Measurements from ENCODE around the gene KIF13A. TPM values are rescaled to one million over a fixed set of nuclear protein-coding genes. Genes with fewer than 3 reads are reported as not detected.

KIF13A gene
- total and polyA plus RNA-seq, 9 of the 15 experiments (the other 6 are each of a cell fraction or from before 2014, with no cell fraction given): 3.6 to 44.3 (median 29.7) TPM

DNA sequence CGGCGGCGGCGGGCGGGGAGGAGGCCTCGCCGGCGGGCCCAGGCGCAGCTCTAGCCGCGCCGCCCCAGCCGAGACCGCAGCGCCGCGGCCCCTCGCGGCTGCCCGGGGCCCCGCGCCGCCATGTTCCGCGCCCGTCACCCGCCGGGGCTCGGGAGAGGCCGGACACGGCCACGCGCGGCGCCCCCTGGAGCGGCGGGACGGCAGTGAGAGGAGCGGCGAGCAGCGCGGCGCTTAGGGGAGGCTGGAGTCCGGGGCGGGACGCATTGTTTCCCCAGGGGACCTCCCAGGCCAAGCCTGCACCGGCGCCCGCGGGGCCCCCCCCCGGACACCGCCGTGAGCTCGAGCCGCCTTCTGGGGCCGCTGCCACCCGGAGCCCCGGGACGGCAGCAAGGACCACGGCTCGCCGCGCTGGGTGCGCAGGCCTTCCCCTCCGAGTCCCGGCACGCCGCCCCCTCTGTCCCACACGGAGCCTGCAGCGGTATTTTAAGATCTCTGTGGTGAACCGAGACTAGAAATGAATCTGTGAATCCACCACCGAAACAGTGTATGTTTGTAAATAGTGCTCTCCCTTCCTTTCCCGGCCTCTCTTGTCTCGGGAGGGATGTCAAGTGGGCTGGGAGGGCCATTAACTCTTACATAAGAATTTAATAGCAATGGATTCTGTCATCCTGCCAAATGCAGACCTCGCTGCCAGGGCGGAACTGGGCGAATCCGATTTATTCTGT lies 424 bp upstream of the KIF13A start (continued):
- TF ChIP-seq U2AF1 (optimal IDR thresholded peaks at IDR 0.05; ENCODE audit: low read depth, low read length) (peak; percentile 75), NR2C2 (CRISPR knock-in tag; IDR thresholded peaks at IDR 0.05) (0 out of 2 replicates have a peak, but pooled peaks have one; percentile 60), NR2C2 (tag; IDR thresholded peaks at IDR 0.05) (no peak), ELF1 (tag; IDR thresholded peaks at IDR 0.05) (no peak), RAD21 (CRISPR knock-in tag; conservative IDR thresholded peaks at IDR 0.05 in 1 of 2, IDR thresholded peaks at IDR 0.05 in 1 of 2) (peak; percentile 52 to 60), SMAD1 (IDR thresholded peaks at IDR 0.05; ENCODE audit: low read depth, low read length, partially characterized antibody) (no peak), ZBTB7A (IDR thresholded peaks at IDR 0.05; ENCODE audit: borderline replicate concordance, control insufficient read depth, low read depth, low read length) (peak; percentile 80; the same call in 1 of the 2 replicates), CREM (IDR thresholded peaks at IDR 0.05; ENCODE audit: low read depth) (peak; percentile 48; the same call in 1 of the 2 replicates), ZNF76 (CRISPR knock-in tag; IDR thresholded peaks at IDR 0.05; ENCODE audit: borderline replicate concordance) (no peak), SMARCB1 (IDR thresholded peaks at IDR 0.05; ENCODE audit: insufficient read length, low read depth) (no peak), ZNF384 (IDR thresholded peaks at IDR 0.05; ENCODE audit: low read depth, low read length) (no peak)
- TF ChIP-seq, protein P1, sequence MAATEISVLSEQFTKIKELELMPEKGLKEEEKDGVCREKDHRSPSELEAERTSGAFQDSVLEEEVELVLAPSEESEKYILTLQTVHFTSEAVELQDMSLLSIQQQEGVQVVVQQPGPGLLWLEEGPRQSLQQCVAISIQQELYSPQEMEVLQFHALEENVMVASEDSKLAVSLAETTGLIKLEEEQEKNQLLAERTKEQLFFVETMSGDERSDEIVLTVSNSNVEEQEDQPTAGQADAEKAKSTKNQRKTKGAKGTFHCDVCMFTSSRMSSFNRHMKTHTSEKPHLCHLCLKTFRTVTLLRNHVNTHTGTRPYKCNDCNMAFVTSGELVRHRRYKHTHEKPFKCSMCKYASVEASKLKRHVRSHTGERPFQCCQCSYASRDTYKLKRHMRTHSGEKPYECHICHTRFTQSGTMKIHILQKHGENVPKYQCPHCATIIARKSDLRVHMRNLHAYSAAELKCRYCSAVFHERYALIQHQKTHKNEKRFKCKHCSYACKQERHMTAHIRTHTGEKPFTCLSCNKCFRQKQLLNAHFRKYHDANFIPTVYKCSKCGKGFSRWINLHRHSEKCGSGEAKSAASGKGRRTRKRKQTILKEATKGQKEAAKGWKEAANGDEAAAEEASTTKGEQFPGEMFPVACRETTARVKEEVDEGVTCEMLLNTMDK (IDR thresholded peaks at IDR 0.05; ENCODE audit: borderline replicate concordance, insufficient read depth, low read depth, low read length, poor library complexity, severe bottlenecking): peak; percentile 99
- TF ChIP-seq, protein P2, sequence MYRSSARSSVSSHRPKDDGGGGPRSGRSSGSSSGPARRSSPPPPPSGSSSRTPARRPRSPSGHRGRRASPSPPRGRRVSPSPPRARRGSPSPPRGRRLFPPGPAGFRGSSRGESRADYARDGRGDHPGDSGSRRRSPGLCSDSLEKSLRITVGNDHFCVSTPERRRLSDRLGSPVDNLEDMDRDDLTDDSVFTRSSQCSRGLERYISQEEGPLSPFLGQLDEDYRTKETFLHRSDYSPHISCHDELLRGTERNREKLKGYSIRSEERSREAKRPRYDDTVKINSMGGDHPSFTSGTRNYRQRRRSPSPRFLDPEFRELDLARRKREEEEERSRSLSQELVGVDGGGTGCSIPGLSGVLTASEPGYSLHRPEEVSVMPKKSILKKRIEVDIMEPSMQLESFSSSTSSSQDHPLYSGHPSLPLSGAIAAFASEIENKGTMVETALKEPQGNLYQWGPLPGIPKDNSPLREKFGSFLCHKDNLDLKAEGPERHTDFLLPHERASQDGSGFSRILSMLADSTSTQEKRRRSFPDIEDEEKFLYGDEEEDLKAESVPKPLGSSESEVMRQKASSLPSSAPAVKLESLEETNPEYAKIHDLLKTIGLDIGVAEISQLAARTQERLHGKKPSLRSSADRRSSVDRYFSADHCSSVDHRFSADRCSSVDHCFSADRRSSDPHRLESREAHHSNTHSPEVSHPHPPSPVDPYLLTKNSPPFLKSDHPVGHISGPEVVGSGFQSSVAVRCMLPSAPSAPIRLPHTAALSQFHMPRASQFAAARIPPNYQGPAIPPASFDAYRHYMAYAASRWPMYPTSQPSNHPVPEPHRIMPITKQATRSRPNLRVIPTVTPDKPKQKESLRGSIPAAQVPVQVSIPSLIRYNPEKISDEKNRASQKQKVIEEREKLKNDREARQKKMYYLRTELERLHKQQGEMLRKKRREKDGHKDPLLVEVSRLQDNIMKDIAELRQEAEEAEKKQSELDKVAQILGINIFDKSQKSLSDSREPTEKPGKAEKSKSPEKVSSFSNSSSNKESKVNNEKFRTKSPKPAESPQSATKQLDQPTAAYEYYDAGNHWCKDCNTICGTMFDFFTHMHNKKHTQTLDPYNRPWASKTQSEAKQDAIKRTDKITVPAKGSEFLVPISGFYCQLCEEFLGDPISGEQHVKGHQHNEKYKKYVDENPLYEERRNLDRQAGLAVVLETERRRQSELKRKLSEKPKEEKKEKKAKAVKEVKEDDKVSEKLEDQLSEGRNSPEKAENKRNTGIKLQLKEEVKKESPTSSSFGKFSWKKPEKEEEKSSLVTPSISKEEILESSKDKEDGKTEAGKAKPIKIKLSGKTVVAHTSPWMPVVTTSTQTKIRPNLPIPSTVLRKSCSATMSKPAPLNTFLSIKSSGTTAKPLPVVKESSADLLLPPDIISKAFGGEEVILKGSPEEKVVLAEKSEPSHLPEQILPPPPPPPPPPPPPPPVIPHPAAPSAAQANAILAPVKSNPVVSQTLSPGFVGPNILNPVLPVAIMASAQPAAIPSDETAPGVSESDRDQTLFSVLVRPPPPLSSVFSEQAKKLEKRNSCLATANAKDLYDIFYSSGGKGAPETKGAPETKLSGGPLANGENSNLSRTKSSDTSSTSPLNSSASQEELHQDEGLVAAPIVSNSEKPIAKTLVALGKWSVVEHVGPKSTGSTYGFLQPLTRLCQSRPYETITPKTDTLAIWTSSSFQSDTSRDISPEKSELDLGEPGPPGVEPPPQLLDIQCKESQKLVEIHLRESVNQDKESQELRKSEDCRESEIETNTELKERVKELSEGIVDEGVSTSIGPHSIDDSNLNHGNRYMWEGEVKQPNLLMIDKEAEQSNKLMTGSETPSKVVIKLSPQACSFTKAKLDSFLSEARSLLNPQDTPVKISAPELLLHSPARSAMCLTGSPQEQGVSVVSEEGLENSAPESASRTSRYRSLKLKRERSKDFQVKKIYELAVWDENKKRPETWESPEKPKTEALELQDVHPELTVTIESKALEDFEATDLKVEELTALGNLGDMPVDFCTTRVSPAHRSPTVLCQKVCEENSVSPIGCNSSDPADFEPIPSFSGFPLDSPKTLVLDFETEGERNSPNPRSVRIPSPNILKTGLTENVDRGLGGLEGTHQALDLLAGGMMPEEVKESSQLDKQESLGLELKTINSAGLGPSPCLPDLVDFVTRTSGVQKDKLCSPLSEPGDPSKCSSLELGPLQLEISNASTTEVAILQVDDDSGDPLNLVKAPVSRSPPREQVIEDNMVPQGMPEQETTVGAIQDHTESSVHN (IDR thresholded peaks at IDR 0.05; ENCODE audit: borderline replicate concordance in 1 of 2, low read depth in 1 of 2): no peak
